Glomerular visceral epithelial cell (primary cell): ENCODE measurements around the gene MAP1B.
"Not testable (repeated sequence)": the region's sequence is repeated elsewhere in the genome, so short reads cannot be mapped to it uniquely, and the experiment has no call there.

ENCODE experiments used
- DNase-seq: peaks from one replicate; pipeline ENCODE4 v3.0.0-alpha.2; 2016; ENCODE audit errors: extremely low spot score

The MAP1B gene

GRCh38 chr5:72161951-72162350 is 54.7 kb downstream of the MAP1B start:
- no peak for DNase-seq

GRCh38 chr5:72163349-72163983 is 56.2 kb downstream of the MAP1B start:
- DNase-seq = no peak

GRCh38 chr5:72166070-72166979 is 59.0 kb downstream of the MAP1B start:
- no peak for DNase-seq

- no peak for DNase-seq
These were observed 60.0 kb downstream of the MAP1B start for GRCh38 chr5:72167257-72167656.

- DNase-seq = no peak
These were observed 60.5 kb downstream of the MAP1B start for GRCh38 chr5:72167804-72168203.

- DNase-seq = no peak
These were observed 62.8 kb downstream of the MAP1B start for GRCh38 chr5:72170101-72170500.

- DNase-seq = not testable (repeated sequence)
These were observed 63.9 kb downstream of the MAP1B start for GRCh38 chr5:72171181-72171580.

- no peak for DNase-seq
These were observed 64.4 kb downstream of the MAP1B start for GRCh38 chr5:72171667-72172066.

GRCh38 chr5:72172786-72173185 is 65.5 kb downstream of the MAP1B start:
- no peak for DNase-seq

- peak; percentile 35 for DNase-seq
These were observed 70.3 kb downstream of the MAP1B start for GRCh38 chr5:72177538-72177937.

- DNase-seq = peak; percentile 91
These were observed 71.9 kb downstream of the MAP1B start for GRCh38 chr5:72179028-72179815.

GRCh38 chr5:72179816-72180440 is 72.7 kb downstream of the MAP1B start:
- no peak for DNase-seq

GRCh38 chr5:72180925-72181324 is 73.7 kb downstream of the MAP1B start:
- no peak for DNase-seq

- no peak for DNase-seq
These were observed 75.4 kb downstream of the MAP1B start for GRCh38 chr5:72182686-72183085.

- no peak for DNase-seq
These were observed 75.8 kb downstream of the MAP1B start for GRCh38 chr5:72183101-72183520.

- DNase-seq = no peak
These were observed 77.1 kb downstream of the MAP1B start for GRCh38 chr5:72184408-72184807.

GRCh38 chr5:72185496-72186329 is 78.4 kb downstream of the MAP1B start:
- DNase-seq = no peak

GRCh38 chr5:72187388-72188075 is 80.3 kb downstream of the MAP1B start:
- no peak for DNase-seq

- no peak for DNase-seq
These were observed 80.9 kb downstream of the MAP1B start for GRCh38 chr5:72188166-72188565.

GRCh38 chr5:72189146-72189545 is 81.9 kb downstream of the MAP1B start:
- DNase-seq = no peak
